ENCODE measurements around the gene PAK6. TPM values are rescaled to one million over a fixed set of nuclear protein-coding genes. Genes with fewer than 3 reads are reported as not detected.

PAK6 gene
- total RNA-seq, 2 donors from 2014 or later, result 4.9 to 10.4 TPM

DNA sequence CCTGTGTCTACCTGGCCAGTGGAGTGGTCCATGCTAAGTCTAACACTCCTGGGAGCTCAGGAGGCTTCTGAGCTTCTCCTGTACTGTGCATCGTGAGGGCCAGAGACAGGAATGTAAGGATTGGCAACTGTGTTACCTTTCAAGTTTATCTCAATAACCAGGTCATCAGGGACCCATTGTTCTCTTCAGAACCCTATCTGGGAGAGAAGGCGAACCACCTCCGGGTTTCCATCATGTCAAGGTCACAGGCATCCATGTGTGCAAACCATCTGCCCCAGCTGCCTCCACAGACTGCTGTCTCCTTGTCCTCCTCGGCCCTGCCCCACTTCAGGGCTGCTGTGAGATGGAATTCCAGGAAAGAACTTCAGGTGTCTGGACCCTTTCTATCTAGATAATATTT is 38.1 kb downstream of the PAK6 start:
- no peaks in the 10 kb centered on the region for H3K9me3 ChIP-seq
- intact Hi-C loops (cut with DNase I), result loop anchor here (5.0 kb wide), 4 partner anchors 35 to 495 kb away; partner anchors contain the start of gene FSIP1

DNA sequence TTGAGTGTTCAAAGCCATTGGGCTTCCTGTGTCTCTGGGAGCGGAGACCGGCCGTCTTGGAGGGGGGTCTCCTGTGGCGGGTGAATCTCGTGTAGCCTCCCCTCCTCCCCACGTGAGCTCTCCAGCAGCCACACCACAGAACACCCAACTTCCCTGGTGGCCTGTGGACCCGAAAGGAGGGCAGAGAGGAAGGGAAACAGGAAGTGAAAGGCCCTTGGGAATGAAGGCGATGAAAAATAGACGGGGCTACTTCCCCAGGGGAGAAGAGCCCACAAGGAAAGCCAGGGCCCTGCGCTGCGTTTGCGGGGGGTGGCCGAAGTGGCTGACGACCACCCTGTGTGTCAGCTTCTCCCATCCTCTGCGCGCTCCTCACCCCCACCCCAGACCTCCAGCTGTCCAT is 38.6 kb downstream of the PAK6 start:
- peaks cover 29% of the 10 kb centered on the region for H3K27me3 ChIP-seq
- intact Hi-C loops (cut with DNase I), result loop anchor here (5.0 kb wide), 4 partner anchors 35 to 495 kb away; partner anchors contain the start of gene FSIP1
- no peak overlapping the region for H3K4me3 ChIP-seq
- TF ChIP-seq, protein P1, sequence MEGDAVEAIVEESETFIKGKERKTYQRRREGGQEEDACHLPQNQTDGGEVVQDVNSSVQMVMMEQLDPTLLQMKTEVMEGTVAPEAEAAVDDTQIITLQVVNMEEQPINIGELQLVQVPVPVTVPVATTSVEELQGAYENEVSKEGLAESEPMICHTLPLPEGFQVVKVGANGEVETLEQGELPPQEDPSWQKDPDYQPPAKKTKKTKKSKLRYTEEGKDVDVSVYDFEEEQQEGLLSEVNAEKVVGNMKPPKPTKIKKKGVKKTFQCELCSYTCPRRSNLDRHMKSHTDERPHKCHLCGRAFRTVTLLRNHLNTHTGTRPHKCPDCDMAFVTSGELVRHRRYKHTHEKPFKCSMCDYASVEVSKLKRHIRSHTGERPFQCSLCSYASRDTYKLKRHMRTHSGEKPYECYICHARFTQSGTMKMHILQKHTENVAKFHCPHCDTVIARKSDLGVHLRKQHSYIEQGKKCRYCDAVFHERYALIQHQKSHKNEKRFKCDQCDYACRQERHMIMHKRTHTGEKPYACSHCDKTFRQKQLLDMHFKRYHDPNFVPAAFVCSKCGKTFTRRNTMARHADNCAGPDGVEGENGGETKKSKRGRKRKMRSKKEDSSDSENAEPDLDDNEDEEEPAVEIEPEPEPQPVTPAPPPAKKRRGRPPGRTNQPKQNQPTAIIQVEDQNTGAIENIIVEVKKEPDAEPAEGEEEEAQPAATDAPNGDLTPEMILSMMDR (IDR thresholded peaks at IDR 0.05), result no peak
- no peaks in the 10 kb centered on the region for H3K9me3 ChIP-seq
- H3K9ac ChIP-seq (ENCODE audit: low read depth in 2 of 2, low read length in 2 of 2), result no peak overlapping the region
- no peaks in the 10 kb centered on the region for H3K36me3 ChIP-seq
- DNase-seq, result no peak
- H3K27ac ChIP-seq, result no peak overlapping the region
- peaks cover 7% of the 10 kb centered on the region for H3K4me1 ChIP-seq

More for the DNA sequence above, 38.1 kb downstream of the PAK6 start:
- Histone ChIP-seq H3K27me3 (peaks cover 24% of the 10 kb centered on the region), H3K9ac (ENCODE audit: low read depth in 2 of 2, low read length in 2 of 2) (no peak overlapping the region), H3K4me3 (no peak overlapping the region), H3K4me1 (peaks cover 4% of the 10 kb centered on the region), H3K27ac (no peak overlapping the region), H3K36me3 (no peaks in the 10 kb centered on the region)
- DNase-seq, result no peak
- TF ChIP-seq, protein P1 (IDR thresholded peaks at IDR 0.05), result no peak

DNA sequence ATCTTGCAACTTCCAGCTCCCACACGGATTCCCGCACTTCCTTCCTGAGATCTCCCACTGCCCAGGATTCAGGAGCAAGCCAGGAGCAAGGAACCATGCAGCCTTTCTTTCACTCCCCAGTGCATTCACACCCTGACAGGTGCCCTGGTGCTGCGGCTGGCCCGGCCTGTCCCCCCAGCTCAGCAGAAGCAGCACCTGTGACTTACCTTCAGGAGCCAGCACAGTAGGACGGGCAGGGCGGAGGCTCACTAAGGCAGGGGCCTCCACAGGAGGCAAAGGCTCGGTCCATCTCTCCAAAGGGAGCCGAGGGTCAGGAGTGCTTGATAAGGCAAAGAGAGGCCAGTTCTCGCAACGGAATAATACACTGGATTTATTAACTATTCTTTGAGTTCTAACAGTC is 39.2 kb downstream of the PAK6 start:
- H3K4me1 ChIP-seq, result peaks cover 12% of the 10 kb centered on the region
- TF ChIP-seq, protein P1 (IDR thresholded peaks at IDR 0.05), result no peak
- intact Hi-C loops (cut with DNase I), result loop anchor here (5.0 kb wide), 4 partner anchors 34 to 496 kb away; partner anchors contain the start of gene FSIP1
- no peaks in the 10 kb centered on the region for H3K36me3 ChIP-seq
- DNase-seq, result no peak
- no peaks in the 10 kb centered on the region for H3K9me3 ChIP-seq
- H3K27ac ChIP-seq, result no peak overlapping the region
- H3K4me3 ChIP-seq, result no peak overlapping the region
- H3K9ac ChIP-seq (ENCODE audit: low read depth in 2 of 2, low read length in 2 of 2), result no peak overlapping the region
- H3K27me3 ChIP-seq, result peaks cover 35% of the 10 kb centered on the region

DNA sequence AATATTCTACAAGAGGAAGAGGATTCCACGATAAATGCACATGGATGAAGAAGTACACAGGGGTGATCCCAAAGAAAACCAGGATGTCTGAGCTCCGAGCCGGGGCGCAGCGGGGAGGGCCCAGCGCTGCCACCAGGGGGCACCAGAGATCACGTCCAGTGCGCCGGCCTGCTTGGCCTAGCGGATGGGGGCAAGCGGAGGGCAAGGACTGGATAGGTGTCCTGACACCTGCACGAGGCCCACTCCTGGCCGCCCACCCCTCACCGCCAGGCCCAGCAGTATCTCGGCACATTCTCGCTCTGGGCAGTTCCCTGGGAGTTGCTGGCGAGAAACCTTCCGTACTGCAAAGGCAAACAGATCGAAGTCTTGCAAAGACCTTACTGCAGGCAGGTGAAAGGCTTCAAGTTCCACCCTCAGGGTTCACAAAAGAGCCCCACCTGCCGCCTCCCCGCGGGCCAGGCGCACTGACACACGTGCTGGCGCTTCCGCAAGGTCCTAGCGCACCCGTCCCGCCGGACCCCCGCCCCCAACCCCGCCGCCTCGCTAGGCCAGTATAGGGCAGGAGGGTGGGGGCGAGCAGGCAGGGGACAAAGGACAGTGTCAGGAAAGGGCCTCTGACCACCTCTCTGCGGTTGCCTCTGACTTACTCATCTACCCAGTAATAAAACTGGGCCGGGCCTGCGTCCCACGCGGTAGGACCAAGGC is 40.7 kb downstream of the PAK6 start:
- Histone ChIP-seq H3K4me1 (peaks cover 14% of the 10 kb centered on the region), H3K27ac (no peak overlapping the region), H3K9ac (ENCODE audit: low read depth in 2 of 2, low read length in 2 of 2) (no peak overlapping the region), H3K9me3 (no peaks in the 10 kb centered on the region), H3K36me3 (no peaks in the 10 kb centered on the region), H3K27me3 (peaks cover 44% of the 10 kb centered on the region), H3K4me3 (no peak overlapping the region)
- DNase-seq, result peak; percentile 82
- TF ChIP-seq, protein P1 (IDR thresholded peaks at IDR 0.05), result peak; percentile 99
- intact Hi-C loops (cut with DNase I), result loop anchor here (5.0 kb wide), 4 partner anchors 33 to 497 kb away; partner anchors contain the start of gene FSIP1

DNA sequence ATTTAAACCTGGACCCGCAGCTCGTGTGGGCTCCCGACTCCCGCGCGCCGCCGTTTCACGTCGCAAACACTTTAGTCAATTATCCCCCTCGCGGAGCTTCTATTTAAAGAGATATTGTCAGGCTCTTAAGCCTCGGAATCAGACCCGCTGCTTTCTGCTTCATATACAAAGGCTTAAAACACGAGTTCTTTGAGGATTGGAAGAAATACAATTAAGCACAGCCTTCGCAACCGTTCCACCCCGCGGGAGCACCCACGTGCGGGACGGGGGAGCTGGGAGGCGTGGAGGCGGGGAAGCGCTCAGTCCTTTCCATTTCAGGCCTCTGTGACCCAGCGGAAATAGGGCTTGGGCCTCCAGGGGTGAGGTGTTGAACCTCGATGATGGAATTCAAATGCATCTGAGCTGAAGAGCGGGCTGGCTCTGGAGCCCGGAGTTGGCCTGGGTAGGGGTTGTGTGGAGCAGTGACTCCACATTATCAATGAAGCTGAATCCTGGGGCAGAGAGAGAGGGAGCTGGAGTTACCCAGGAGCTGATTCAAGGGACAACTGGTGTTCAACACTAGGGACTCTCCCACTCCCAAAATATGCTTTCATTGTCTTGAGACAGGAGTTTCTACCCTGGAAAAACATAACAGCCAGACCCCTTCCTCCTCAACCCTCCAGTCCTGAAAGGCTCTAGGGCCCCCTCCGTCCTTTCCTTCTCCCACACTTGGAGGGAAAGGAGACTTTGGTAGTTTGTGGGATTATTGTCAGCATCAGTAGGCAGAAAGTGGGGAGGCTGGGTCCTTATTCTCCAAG is 41.6 kb downstream of the PAK6 start:
- H3K36me3 ChIP-seq, result no peaks in the 10 kb centered on the region
- no peaks in the 10 kb centered on the region for H3K9me3 ChIP-seq
- TF ChIP-seq, protein P1 (IDR thresholded peaks at IDR 0.05), result no peak
- H3K9ac ChIP-seq (ENCODE audit: low read depth in 2 of 2, low read length in 2 of 2), result no peak overlapping the region
- H3K27me3 ChIP-seq, result peaks cover 44% of the 10 kb centered on the region
- no peak overlapping the region for H3K4me3 ChIP-seq
- intact Hi-C loops (cut with DNase I), result no loop called here
- no peak for DNase-seq
- no peak overlapping the region for H3K27ac ChIP-seq
- H3K4me1 ChIP-seq, result peaks cover 14% of the 10 kb centered on the region

All from colonic mucosa (tissue), 4 donors.